Inflammatory macrophage treated with lipopolysaccharide for 4 hours (primary cell): Measurements from ENCODE around the gene TEX44.

Source experiments
- DNase-seq: peaks from one replicate; pipeline ENCODE4 v3.0.0-alpha.2; 2020

Gene TEX44

DNA sequence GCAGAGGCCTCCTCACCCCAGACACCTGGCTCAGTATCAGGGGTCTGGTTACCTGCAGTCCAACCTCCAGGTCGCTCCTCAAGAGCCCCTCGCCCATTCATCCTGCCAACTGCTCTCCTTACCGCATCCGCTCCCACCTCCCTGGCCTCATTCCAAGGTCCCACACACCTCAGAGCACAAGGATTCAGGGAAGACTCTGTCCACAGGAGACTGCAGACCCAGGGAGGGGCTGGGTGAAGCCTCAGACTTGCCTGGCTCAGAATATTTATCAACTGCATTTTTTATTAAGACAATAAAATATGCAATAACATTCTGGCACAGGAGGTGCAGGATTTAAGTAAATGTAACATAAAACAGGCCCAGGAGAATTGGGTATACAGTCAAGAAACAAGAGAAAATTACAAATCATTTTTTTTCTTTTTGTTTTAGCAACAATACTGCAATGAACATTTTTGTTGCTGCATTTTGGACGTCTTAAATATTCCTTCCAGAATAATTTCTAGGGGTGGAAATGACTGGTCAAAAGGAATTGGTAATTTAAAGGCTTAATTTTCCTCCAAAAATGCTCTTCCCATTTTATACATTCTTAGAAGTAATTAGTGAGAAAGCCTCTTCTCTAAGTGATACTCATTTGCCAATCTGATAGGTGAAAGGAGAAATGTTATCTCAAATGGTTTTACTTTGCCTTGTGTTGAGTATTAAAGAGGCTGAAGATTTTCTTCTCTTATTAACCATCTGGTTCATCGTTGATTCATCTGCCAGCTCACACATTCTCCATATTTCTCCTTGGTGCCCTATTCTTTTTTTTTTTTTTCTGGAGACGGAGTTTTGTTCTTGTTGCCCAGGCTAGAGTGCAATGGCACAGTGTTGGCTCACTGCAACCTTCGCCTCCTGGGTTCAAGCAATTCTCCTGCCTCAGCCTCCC, 42.5 kb downstream of the TEX44 start:
- DNase-seq, result no peak

DNA sequence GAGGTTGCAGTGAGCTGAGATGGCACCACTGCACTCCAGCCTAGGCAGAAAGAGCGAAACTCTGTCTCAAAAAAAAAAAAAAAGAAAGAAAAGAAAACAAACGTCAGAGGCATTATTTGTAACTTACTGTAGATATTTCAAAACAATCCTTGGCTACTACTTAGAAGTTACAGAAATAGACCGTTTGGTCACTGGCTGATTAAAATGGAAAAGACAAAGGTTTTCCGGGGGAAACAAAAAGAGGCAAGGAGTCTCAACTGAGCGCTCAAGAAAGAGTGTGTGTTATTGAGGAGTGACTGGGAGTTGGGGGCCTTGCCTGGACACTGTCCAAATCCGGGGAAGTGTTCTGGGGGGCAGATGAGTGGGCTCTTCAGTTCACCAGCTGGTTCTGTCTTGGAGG, 47.6 kb downstream of the TEX44 start:
- peak; percentile 66 for DNase-seq

DNA sequence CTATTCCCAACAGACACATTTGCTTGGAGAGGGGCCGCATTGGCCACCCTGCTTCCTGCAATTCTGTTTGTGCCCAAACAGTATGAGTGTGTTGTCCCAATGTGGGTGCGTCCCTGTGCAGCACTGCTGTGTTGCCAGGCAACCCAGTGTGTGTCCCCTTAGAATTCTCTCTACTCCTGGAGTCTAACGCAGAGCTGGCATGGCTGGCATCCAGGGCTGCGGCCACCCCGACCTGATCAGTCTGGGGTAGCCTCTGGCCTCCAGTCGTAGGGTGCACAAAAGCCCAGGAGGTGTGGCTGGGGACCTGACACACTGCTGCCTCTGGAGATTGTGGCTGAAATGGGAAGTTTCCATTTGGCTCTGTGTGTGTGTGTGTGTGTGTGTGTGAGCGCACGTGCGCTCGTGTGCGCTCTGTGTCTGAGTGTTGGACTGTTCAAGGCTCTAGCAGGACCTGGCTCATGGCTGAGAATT, 48.0 kb downstream of the TEX44 start:
- peak; percentile 54 for DNase-seq

DNA sequence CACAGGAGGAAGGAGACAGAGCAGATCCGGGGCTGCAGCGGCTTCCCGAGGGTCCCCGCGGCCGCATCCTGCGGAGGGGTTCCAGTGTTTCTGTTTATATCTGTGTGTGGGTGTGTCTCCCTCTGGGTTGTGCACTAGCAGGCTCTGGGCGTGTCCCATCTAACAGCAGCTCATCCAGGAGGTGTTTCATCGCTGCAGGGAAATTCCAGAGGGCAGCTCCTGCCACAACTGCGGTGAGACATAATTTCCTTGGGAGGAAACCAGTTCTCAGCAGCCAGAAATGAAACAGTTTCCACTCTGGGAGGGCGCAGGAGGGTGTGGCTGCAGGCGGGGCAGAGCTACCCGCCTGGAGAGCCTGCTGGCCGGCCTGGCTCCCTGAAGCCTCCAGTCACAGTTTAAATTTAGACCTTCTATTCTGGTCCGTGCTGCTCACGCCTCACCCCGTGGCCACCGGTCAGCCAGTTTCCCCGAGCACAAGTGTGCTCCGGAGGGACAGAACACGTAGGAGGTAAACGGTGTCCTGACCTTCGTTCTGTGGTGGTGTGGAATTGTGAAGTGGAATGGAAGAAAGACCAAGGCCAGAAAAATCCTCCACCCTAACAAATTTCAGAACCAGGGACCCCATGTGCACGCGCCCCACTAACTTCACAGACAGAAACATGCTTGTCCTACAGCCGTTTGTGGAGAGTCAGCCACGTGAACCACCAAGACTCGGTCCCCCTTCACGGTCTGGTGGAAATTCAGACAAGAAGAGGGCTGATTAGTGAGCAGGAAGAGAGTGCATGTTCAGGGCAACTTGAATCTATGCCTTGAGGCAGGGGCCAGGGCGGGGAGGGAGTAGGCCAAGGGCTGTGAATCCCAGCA, 50.2 kb downstream of the TEX44 start:
- peak; percentile 98 for DNase-seq

DNA sequence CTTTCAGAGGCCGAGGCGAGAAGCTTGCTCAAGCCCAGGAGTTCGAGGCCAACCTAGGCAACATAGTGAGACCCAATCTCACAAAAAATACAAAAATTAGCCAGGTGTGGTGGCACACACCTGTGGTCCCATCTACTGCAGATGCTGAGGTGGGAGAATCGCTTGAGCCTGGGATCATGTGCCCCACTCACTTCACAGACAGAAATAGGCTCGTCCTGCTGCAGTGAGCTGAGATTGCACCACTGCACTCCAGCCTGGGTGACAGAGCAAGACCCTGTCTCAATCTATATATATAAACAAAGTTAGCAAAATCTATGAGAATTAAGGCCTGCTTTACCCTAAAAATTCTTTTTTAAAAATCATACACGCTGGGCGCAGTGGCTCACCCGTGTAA, 50.8 kb downstream of the TEX44 start:
- no peak for DNase-seq
